ENCODE data around the gene R3HDM2.

Gene R3HDM2

GRCh38 chr12:57216921-57217879, 213.6 kb downstream of the R3HDM2 start:
- no peak for DNase-seq (ENCODE audit: low read depth in 2 of 2)

GRCh38 chr12:57216014-57216911, 214.6 kb downstream of the R3HDM2 start, which contains the start of gene NXPH4:
Gene NXPH4 (plus strand): TSS chr12:57216794. CDS start chr12:57216970, 176 bp downstream.
- DNase-seq (ENCODE audit: low read depth in 2 of 2): peak; percentile 58 to 71

- DNase-seq (ENCODE audit: low read depth in 2 of 2): no peak
These were observed 215.2 kb downstream of the R3HDM2 start for GRCh38 chr12:57215668-57216013.

GRCh38 chr12:57215065-57215464, 215.8 kb downstream of the R3HDM2 start:
- DNase-seq (ENCODE audit: low read depth in 2 of 2): no peak

GRCh38 chr12:57214398-57214781, 216.5 kb downstream of the R3HDM2 start:
- peak; percentile 57 to 62 for DNase-seq (ENCODE audit: low read depth in 2 of 2)

GRCh38 chr12:57213763-57214397, 217.0 kb downstream of the R3HDM2 start:
- DNase-seq (ENCODE audit: low read depth in 2 of 2): no peak

GRCh38 chr12:57213058-57213715, 217.7 kb downstream of the R3HDM2 start:
- peak; percentile 78 to 82 for DNase-seq (ENCODE audit: low read depth in 2 of 2)

- no peak for DNase-seq (ENCODE audit: low read depth in 2 of 2)
These were observed 218.2 kb downstream of the R3HDM2 start for GRCh38 chr12:57212701-57213057.

GRCh38 chr12:57211791-57212700, 218.8 kb downstream of the R3HDM2 start:
- DNase-seq (ENCODE audit: low read depth in 2 of 2): no peak

GRCh38 chr12:57210926-57211692, 219.7 kb downstream of the R3HDM2 start:
- no peak for DNase-seq (ENCODE audit: low read depth in 2 of 2)

GRCh38 chr12:57210461-57210860, 220.4 kb downstream of the R3HDM2 start:
- DNase-seq (ENCODE audit: low read depth in 2 of 2): no peak

- no peak for DNase-seq (ENCODE audit: low read depth in 2 of 2)
These were observed 220.9 kb downstream of the R3HDM2 start for GRCh38 chr12:57209916-57210315.

- no peak for DNase-seq (ENCODE audit: low read depth in 2 of 2)
These were observed 222.1 kb downstream of the R3HDM2 start for GRCh38 chr12:57208631-57209282.

GRCh38 chr12:57207731-57208630, 222.9 kb downstream of the R3HDM2 start:
- DNase-seq (ENCODE audit: low read depth in 2 of 2): no peak

- DNase-seq (ENCODE audit: low read depth in 2 of 2): no peak
These were observed 224.9 kb downstream of the R3HDM2 start for GRCh38 chr12:57205931-57206330.

- DNase-seq (ENCODE audit: low read depth in 2 of 2): no peak
These were observed 225.7 kb downstream of the R3HDM2 start for GRCh38 chr12:57205186-57205585.

- DNase-seq (ENCODE audit: low read depth in 2 of 2): no peak
These were observed 226.4 kb downstream of the R3HDM2 start for GRCh38 chr12:57204454-57204853.

- DNase-seq (ENCODE audit: low read depth in 2 of 2): no peak
These were observed 227.1 kb downstream of the R3HDM2 start for GRCh38 chr12:57203791-57204190.

All from stimulated activated CD4-positive, alpha-beta T cell treated with anti-CD3 and anti-CD28 coated beads, Interleukin-1b, Interleukin-23, amount 100 ng/mL, for 4 hours (primary cell).